PC-9 (cell line): ENCODE measurements around the gene ZNF576. TPM values are rescaled to one million over a fixed set of nuclear protein-coding genes. Genes with fewer than 3 reads are reported as not detected.

Source experiments
- BruUV-seq: library from RNA; stranded (reverse); fragments of 400-500 nt; replicated peaks from 2 replicates; lab custom pipeline; 2021; lab: Mats Ljungman, UMichigan
- CTCF ChIA-PET: fragments of 300-600 bp; sonication (Branson Sonifier 250); formaldehyde crosslinking; loops from one replicate; lab custom pipeline; 2022; ENCODE audit warnings: antibody characterized with exemption; lab: Charles Lee
- POLR2A ChIA-PET: fragments of 300-600 bp; sonication (Branson Sonifier 250); formaldehyde crosslinking; loops from one replicate; lab custom pipeline; 2022; ENCODE audit warnings: antibody characterized with exemption; ENCODE audit not compliant: unreplicated experiment; lab: Charles Lee
- DNase-seq, 2 experiments: peaks; one replicate each; pipeline versions ENCODE4 v3.0.0 to v3.0.0-alpha.2; 2015 to 2022; ENCODE audit warnings: mixed read lengths in 1 of 2
- H2AFZ ChIP-seq: fragments of 200-600 bp; sonication (generic); 2 replicates; pipeline ENCODE4 v1.8.1; 2017; ENCODE audit warnings: antibody characterized with exemption
- H3F3A ChIP-seq: fragments of 200-600 bp; sonication (generic); 2 replicates; pipeline ENCODE4 v1.8.1; 2017; ENCODE audit warnings: antibody characterized with exemption, mild to moderate bottlenecking, low read depth; ENCODE audit not compliant: insufficient read depth
- H3K27ac ChIP-seq: fragments of 200-600 bp; sonication (generic); 2 replicates; pipeline ENCODE4 v1.6.1; 2016; ENCODE audit warnings: mixed run types
- H3K27me3 ChIP-seq: fragments of 200-600 bp; sonication (generic); 2 replicates; pipeline ENCODE4 v1.6.1; 2016; ENCODE audit warnings: low read depth, mixed run types; ENCODE audit not compliant: insufficient read depth
- H3K36me3 ChIP-seq: fragments of 200-600 bp; sonication (generic); 2 replicates; pipeline ENCODE4 v1.6.1; 2016; ENCODE audit warnings: low read depth, mixed run types
- H3K4me1 ChIP-seq: fragments of 200-600 bp; sonication (generic); replicated peaks from 2 replicates; pipeline ENCODE4 v1.6.1; 2016; ENCODE audit warnings: mixed run types; ENCODE audit not compliant: insufficient read depth
- H3K4me2 ChIP-seq: fragments of 200-600 bp; sonication (generic); 2 replicates; pipeline ENCODE4 v1.6.1; 2017; ENCODE audit warnings: mixed run types
- H3K4me3 ChIP-seq: fragments of 200-600 bp; sonication (generic); 2 replicates; pipeline ENCODE4 v1.6.1; 2016; ENCODE audit warnings: mixed run types
- H3K79me2 ChIP-seq: fragments of 200-600 bp; sonication (generic); 2 replicates; pipeline ENCODE4 v1.6.1; 2017; ENCODE audit warnings: low read depth, mixed run types
- H3K9me2 ChIP-seq: fragments of 200-600 bp; sonication (generic); 2 replicates; pipeline ENCODE4 v1.8.1; 2017; ENCODE audit warnings: mild to moderate bottlenecking; ENCODE audit not compliant: insufficient read depth
- H3K9me3 ChIP-seq: fragments of 200-600 bp; sonication (generic); 2 replicates; pipeline ENCODE4 v1.8.1; 2016; ENCODE audit warnings: low read depth; ENCODE audit not compliant: insufficient read depth
- H4K20me1 ChIP-seq: fragments of 200-600 bp; sonication (generic); 2 replicates; pipeline ENCODE4 v1.8.1; 2017; ENCODE audit not compliant: insufficient read depth
- CTCF ChIP-seq: fragments of 200-600 bp; sonication (generic); conservative IDR thresholded peaks from 2 replicates; pipeline ENCODE4 v1.6.1; 2017; ENCODE audit warnings: mixed run types, antibody characterized with exemption, mild to moderate bottlenecking, moderate library complexity
- EZH2 ChIP-seq: fragments of 200-600 bp; sonication (generic); IDR thresholded peaks from 2 replicates; pipeline ENCODE4 v1.8.0; 2017; ENCODE audit warnings: antibody characterized with exemption, low read depth
- intact Hi-C: fragments of 100-400 bp; cut with micrococcal nuclease; formaldehyde crosslinking; loops from one replicate; pipeline ENCODE4 v1.10.0; 2022; ENCODE audit not compliant: unreplicated experiment
- total RNA-seq: library from RNA; stranded (reverse); gene quantifications from 2 replicates; pipeline ENCODE4 v1.2.3, GENCODE V29; 2021

Gene ZNF576
- total RNA-seq, 1 experiment from 2014 or later, result 15.5 TPM

DNA sequence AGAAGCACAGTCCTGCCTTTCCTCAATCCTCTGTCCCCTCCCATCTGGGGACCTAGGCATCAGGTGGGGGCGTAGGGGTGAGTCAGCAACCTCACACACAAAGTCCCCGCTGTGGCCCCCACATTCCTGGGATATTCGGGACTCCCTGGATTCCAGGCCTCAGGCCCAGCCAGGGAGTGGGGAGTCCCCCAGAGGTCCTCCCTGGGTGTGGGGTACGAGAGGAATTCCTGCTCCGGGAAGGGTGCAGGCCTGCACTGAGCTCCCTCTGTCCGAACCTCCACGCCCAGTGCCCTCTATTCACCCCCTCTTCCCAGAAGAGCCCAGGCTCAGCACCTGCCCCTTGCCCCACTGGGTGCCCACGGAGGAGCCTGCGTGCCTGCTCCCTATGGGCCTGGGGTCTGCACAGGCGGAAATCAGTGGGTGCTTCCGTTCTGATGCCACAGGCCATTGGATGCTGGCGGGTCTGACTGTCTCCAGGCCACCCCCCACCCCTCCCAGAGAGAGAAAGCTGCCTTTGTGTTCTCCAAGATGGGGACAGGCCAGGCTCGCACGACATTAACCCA lies 39.8 kb downstream of the ZNF576 start:
- Histone ChIP-seq H3K9me3 (no peaks in the 10 kb centered on the region), H3K36me3 (no peaks in the 10 kb centered on the region), H3K27me3 (peaks cover 6% of the 10 kb centered on the region; the same call in 1 of the 2 replicates), H3K27ac (no peak overlapping the region), H3K4me3 (no peak overlapping the region), H3K9me2 (no peaks in the 10 kb centered on the region), H3K4me1 (peaks cover 14% of the 10 kb centered on the region; the same call in 1 of the 2 replicates), H3F3A (0 out of 2 replicates have a peak, but pooled peaks cover 14% of the 10 kb centered on the region), H4K20me1 (no peaks in the 10 kb centered on the region), H2AFZ (no peak overlapping the region), H3K79me2 (no peaks in the 10 kb centered on the region), H3K4me2 (no peak overlapping the region)
- POLR2A ChIA-PET, result interaction anchor here (0.6 kb wide), 5 partner anchors 12 to 168 kb away, joined by 3 to 13 read pairs (median 4); partner anchors contain the start of genes IRGQ and ZNF576
- TF ChIP-seq EZH2 (no peak), CTCF (no peak)
- intact Hi-C loops, result no loop called here
- DNase-seq, result peak in 1 of 2 experiments; percentile 77
- no TSS peak for BruUV-seq
- CTCF ChIA-PET, result interaction anchor here (1.0 kb wide), 1 partner anchor 39 kb away, joined by 4 read pairs; the partner anchor contains the start of gene ZNF576

GRCh38 chr19:43638214-43638994 lies 42.0 kb downstream of the ZNF576 start:
- H3K9me2 ChIP-seq, result no peaks in the 10 kb centered on the region
- no peak overlapping the region for H3K27ac ChIP-seq
- ChIA-PET CTCF (no interaction called here), POLR2A (no interaction called here)
- DNase-seq, result no peak
- H3K4me1 ChIP-seq, result peaks cover 14% of the 10 kb centered on the region; the same call in 1 of the 2 replicates
- 0 out of 2 replicates have a peak, but pooled peaks cover 14% of the 10 kb centered on the region for H3F3A ChIP-seq
- peaks cover 6% of the 10 kb centered on the region; the same call in 1 of the 2 replicates for H3K27me3 ChIP-seq
- intact Hi-C loops, result no loop called here
- H2AFZ ChIP-seq, result no peak overlapping the region
- peak overlapping the region; percentile 77 for H3K4me2 ChIP-seq
- TF ChIP-seq CTCF (no peak), EZH2 (no peak)
- no peaks in the 10 kb centered on the region for H4K20me1 ChIP-seq
- H3K79me2 ChIP-seq, result no peaks in the 10 kb centered on the region
- H3K36me3 ChIP-seq, result no peaks in the 10 kb centered on the region
- BruUV-seq, result TSS peak; percentile 64
- no peak overlapping the region; the same call in 1 of the 2 replicates for H3K4me3 ChIP-seq
- H3K9me3 ChIP-seq, result no peaks in the 10 kb centered on the region

DNA sequence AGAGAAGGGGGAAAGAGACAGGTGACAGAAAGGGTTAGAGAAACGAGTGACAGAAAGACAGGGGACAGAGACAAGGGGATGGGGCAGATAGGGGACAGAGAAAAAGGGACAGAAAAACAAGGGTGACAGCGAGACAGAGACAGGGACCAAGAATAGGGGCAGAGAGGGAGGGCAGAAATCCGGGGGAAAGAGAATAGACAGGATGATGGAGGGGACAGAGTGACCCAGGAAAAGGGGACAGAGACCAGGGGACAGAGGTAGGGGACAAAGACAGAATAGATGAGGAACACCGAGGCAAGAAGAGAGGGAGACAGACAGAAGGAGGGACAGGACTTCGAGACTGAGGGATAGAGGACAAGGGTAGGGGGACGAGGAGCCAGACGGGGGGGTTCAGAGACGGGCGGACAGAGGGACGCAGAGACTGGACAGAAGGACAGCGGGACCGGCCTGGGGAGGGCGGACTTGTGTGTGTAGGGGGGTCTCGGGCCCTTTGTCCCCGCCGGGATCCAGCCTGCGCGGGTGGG lies 42.7 kb downstream of the ZNF576 start:
- H3F3A ChIP-seq, result 0 out of 2 replicates have a peak, but pooled peaks cover 14% of the 10 kb centered on the region
- ChIA-PET CTCF (no interaction called here), POLR2A (no interaction called here)
- H3K9me3 ChIP-seq, result no peaks in the 10 kb centered on the region
- H3K4me1 ChIP-seq, result peaks cover 14% of the 10 kb centered on the region; the same call in 1 of the 2 replicates
- H3K27me3 ChIP-seq, result peaks cover 6% of the 10 kb centered on the region; the same call in 1 of the 2 replicates
- BruUV-seq, result no TSS peak
- H3K27ac ChIP-seq, result no peak overlapping the region
- no peak for DNase-seq
- no peaks in the 10 kb centered on the region for H3K79me2 ChIP-seq
- H3K36me3 ChIP-seq, result no peaks in the 10 kb centered on the region
- intact Hi-C loops, result no loop called here
- H3K9me2 ChIP-seq, result no peaks in the 10 kb centered on the region
- peak overlapping the region; percentile 53; the same call in 1 of the 2 replicates for H3K4me3 ChIP-seq
- TF ChIP-seq EZH2, result 0 out of 2 replicates have a peak, but pooled peaks have one; percentile 67
- TF ChIP-seq CTCF, result no peak
- no peak overlapping the region for H2AFZ ChIP-seq
- H3K4me2 ChIP-seq, result peak overlapping the region; percentile 77
- no peaks in the 10 kb centered on the region for H4K20me1 ChIP-seq
